ENCODE data around the gene LTBP3.
"Not testable (repeated sequence)": the region's sequence is repeated elsewhere in the genome, so short reads cannot be mapped to it uniquely, and the experiment has no call there.

Gene LTBP3

DNA sequence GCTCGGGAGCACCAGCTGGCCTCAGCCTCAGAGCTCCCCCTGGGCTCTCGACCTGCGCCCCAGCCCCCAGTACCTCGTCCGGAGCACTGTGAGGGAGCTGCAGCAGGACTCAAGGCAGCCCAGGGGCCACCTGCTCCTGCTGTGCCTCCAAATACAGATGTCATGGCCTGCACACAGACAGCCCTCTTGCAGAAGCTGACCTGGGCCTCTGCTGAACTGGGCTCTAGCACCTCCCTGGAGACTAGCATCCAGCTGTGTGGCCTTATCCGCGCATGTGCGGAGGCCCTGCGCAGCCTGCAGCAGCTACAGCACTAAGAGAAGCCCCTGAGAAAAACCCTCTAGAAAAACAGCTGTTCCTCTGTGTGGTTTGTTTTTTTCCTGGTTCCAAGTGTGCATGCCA is 13.3 kb upstream of the LTBP3 start:
- DNase-seq (ENCODE audit: low spot score), result no peak

DNA sequence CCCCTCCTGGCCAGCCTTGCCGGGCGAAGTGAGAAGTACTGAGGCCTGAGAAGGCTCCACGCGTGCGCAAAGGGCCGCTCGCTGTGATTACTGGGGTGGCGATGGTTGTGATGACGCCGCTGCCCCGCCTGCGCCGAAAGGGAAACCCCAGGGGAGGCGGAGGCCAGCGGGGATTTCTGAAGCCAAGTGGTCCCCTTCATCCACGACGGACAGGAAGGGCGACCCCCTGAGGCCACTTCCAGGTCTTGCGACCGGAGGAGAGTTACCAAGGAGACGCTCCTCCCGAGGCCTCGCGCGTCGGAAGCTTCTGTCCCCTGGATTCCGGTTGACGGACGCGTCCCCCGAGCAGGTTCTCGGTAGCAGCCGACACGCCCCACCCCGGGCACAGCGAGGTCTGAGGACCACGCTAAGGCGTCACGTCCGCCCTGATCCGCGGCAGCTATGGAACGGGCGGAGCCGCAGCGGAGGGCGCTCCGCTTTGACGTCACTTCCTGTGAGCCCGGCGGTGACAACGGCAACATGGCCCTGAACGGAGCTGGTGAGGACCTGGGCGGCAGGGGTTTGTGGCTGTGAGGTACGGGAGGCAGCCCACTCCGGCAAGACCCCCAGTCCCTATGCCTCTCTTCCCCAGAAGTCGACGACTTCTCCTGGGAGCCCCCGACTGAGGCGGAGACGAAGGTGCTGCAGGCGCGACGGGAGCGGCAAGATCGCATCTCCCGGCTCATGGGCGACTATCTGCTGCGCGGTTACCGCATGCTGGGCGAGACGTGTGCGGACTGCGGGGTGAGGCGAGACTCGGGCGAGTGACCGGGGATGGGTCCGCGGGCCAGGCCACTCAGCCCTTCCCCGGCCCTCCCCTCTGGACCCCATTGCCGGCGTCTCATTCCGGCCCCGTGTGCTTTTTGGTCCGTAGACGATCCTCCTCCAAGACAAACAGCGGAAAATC is 12.1 kb upstream of the LTBP3 start, which contains the start of gene ZNRD2:
TSS of gene ZNRD2 (plus strand) at position 505 of the 946 bp plus-strand sequence. CDS start at position 520, 15 bp downstream.
- peak; percentile 98 for DNase-seq (ENCODE audit: low spot score)

DNA sequence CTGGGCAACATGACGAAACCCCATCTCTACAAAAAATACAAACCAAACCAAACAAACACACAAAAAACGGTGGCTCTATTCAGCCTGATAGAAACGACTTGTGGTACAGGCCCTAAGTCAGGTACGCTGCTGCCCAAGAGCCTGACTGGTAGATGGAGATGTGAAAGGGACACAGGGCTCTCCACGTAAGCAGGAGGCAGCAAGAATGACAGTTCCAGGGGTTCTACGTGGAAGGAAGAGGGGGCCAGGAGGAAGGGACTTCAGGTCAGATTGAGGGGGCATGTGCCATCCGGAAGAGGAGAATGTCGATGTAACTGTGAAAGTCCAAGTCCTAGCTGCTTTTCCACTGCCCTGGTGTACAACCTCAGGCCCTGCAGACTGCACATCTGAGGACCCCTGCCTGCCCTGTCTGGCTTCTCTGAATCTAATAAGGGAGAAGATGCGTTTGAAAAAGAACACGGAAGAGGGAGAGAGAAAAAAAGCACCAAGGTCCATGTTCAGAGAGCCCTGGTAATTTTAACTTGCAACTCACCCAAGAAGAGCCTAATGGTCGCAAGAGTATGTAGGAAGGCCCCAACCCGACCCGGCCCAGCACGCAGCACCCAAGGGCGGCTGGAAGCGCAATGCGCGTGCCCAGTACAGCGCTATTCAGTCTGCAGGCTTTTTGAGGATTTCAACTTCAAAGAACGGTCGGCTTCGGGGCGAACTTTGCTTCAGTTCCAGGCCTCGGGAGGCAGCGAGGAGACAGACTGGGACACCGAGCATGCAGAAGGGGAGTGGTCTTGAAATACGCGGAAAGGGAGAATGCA is 11.2 kb upstream of the LTBP3 start:
- no peak for DNase-seq (ENCODE audit: low spot score)

DNA sequence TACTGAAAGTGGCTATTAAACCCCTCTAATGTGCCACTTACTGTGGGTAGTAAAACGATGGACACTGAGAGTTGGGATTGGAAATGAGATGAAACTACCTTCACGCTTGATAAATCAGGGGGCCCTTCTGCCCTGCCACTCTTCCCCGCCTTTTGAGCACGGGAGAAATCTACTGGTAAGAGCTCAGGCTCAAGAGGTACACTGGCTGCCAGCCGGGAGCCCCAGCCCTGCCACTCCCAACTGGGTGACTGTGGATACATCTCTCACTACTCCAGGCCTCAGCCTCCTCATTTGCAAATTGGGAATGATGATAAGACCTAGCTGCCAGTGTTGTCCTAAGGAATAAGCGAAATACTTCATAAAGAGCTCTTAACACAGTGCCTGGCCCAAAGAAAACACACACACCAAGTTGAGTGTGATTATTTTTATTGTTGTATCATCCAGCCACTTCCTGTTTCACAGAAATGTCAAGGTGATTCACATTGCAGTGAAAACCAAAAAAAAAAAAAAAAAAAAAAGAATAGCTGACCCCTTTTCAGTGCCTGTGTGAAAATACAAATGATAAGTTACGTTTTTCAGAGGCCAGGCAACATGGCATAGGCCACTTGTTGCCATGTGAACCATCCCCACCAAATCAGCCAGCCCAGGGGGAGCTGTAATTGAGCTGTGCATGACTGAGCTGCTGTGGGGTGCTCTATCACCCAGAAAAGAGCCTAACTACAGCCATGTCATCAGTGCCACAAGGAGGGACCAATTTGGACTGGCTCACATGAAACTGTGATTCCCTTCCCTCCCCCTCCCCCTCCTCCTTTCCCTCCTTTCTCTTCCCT is 7.7 kb upstream of the LTBP3 start:
- DNase-seq (ENCODE audit: low spot score), result no peak

DNA sequence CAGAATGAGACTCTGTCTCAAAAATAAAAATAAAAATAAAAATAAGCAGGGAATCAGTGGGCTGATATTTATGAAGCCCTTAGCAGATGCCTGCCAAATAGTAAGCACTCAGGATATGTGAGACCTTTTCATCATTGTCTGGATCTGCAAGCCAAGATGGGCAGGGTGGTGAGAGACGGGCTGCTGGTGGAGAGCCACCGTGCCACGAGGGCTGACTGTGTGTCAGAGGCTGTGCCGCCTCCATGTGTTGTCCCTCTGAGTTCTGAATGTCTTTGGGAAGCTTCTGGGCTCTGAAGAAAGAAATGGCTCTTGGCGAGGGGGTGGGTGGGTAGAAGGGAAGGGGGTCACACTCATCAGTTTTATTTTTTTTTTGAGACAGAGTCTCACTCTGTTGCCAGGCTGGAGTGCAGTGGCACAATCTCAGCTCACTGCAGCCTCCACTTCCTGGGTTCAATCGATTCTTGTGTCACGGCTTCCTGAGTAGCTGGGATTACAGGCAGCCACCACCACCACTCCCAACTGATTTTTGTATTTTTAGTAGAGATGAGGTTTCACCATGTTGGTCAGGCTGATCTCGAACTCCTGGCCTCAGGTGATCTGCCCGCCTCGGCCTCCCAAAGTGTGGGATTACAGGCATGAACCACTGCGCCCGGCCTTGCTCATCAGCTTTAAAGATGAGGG is 6.9 kb upstream of the LTBP3 start:
- DNase-seq (ENCODE audit: low spot score), result not testable (repeated sequence)

DNA sequence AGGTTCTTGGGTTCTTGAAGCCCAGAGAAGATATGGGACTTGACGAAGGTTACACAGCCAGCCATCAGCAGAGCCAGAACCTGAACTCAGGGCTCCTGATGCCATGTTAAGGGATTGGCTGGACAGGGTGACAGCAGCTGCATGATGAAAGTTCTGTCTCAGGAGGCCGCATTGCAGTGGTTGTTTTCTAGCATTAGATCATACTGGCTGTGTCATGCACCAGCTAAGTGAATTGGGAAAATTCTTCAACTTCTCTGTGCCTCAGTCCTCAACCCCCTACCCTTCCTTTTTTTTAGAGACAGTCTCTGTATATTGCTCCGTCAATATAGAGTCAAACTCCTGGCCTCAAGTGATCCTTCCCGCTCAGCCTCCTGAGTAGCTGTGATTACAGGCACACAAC is 5.4 kb upstream of the LTBP3 start:
- no peak for DNase-seq (ENCODE audit: low spot score)

DNA sequence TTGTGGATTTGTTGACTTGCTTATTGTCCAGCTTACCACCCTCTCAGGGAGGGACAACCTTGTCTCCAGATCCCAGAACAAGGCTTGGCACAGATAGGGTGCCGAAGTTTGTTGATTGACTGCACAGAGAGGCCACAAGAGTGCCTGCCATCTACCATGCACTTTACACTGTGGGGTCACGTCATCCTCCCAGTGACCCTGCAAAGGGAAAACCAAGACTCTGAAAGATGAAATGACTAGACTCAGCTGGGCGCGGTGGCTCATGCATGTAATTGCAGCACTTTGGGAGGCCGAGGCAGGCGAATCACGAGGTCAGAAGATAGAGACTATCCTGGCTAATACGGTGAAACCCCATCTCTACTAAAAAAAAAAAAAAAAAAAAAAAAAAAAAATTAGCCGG is 4.6 kb upstream of the LTBP3 start:
- DNase-seq (ENCODE audit: low spot score), result no peak

DNA sequence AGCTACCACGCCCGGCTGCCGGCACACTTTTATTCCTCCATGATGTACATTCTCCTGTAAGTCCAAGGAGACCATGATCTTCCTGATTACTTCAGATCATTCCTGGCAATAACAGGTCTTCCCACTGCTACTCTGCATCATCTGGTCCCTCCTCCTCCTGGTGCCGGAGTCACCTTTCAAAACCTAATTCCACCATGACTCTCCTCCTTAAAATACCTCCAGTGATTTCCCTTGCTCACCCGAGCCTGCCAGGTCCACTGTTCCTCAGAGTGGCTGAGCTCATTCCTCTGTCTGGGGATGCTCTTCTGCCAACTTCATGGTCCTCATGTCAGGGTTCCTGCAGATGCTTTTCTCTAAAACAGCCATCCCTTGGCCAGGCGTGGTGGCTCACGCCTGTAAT is 3.9 kb upstream of the LTBP3 start:
- DNase-seq (ENCODE audit: low spot score), result no peak

DNA sequence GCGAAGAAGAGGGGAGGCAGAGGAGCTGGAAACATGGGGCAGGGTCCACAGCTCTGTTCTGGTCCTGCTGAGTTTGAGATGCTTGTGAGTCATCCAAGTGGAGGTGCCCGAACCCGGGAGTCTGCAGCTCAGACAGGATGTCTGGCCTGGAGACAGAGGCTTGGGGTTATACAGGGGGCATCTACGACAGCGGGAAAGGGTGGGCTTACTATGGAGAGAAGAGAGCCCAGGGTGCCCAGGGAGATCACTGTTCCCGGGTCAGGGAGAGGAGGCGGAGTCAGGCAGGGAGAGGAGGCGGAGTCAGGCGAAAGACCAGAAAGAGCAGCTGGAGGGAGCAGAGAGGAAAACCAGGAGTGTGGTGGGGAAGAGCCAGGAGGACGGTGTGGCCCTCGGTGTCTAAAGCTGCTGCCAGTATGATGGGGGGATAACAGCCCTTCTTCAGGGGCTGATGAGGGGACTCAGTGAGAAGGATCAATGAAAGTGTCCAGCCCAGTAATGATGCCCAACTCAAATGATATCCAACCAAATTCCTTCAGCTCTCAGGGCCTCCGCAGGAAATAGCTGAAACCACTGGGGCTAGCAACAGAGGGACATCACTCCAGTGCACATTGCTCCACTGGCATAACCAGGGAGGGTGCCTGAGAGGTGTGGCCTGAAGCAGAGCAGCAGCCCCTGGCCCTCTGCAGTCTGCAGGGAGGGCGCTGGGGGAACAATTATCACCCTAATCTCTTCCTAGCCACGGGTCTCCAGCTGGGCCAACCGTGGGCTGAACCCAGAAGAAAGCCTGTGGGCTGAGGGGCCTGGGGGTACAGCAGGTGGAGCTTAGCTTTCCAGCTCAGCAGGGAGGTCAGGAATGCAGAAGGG is 2.6 kb upstream of the LTBP3 start:
- DNase-seq (ENCODE audit: low spot score), result no peak

DNA sequence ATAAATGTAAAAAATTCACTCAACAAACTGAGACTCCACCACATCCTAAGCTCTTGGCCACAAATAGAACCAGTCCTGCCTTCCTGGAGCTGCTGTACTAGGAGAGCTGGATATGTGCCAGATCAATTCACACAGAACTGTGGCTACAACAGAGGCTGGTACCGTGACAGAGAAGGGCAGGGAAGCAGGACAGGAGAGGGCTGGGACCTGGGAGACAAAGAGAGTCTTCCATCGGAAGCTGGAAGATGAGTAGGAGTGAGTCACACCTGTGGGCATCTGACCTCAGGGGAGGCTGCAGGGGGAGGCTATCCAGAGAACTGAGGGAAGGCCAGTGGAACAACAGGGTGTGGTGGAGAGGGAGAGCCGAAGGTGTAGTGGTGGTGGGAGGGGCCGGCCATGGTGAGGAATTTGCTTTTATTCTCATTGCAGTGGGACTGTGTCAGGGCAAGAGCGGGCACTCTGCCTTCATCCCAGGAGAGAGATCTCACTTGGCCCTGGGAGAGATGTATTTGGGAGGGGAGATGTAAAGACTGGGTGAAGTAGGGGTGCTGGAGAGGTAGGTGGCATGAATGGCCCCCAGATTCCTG is 1.9 kb upstream of the LTBP3 start:
- DNase-seq (ENCODE audit: low spot score), result no peak

DNA sequence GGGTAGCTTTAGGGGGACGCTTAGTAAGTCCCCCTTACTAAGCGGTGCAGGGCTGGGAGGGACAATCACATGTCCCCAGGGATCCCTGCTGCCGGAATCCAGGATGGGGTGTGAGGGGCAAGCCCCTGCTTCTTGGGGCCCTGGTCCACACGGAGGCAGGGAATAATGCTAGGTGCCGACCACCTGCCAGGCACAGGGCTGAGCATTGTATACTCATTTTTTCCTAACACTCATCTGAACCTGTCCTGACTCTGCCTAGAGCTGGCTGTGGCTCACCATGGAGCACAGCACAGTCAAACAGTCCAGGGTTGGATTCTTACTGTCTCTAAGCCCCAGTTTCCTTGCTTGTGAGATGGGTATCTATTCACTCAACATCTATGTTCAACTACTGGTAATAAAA is 1.4 kb upstream of the LTBP3 start:
- no peak for DNase-seq (ENCODE audit: low spot score)

DNA sequence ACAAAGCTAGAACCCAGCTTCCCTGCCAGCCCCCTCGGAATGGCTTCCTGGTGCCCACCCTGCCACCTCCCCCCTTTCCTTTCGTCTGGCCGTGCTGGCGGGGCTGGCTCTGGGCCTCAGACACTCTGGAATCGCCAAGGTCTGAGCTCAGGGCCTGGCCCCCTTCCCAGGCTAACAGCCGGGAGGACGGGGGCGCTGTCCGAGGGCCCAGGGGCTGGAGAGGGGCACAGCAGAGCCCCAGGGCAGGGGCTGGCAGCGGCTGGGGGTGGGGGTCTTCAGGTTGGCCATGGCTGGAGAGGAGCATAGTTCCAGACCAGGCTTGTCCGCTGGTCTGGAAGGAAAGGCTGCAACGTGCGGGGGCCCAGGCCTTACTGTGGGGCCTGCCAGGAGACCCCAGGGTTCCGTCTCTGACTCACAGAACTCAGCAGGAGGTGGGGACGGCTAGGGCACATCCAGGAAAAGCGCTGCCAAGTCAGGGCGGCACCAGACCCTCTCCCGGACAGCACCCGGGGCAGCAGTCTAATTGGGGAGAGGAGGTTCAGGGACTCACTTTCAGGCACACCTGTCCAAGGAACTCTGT is 861 bp upstream of the LTBP3 start:
- no peak for DNase-seq (ENCODE audit: low spot score)

DNA sequence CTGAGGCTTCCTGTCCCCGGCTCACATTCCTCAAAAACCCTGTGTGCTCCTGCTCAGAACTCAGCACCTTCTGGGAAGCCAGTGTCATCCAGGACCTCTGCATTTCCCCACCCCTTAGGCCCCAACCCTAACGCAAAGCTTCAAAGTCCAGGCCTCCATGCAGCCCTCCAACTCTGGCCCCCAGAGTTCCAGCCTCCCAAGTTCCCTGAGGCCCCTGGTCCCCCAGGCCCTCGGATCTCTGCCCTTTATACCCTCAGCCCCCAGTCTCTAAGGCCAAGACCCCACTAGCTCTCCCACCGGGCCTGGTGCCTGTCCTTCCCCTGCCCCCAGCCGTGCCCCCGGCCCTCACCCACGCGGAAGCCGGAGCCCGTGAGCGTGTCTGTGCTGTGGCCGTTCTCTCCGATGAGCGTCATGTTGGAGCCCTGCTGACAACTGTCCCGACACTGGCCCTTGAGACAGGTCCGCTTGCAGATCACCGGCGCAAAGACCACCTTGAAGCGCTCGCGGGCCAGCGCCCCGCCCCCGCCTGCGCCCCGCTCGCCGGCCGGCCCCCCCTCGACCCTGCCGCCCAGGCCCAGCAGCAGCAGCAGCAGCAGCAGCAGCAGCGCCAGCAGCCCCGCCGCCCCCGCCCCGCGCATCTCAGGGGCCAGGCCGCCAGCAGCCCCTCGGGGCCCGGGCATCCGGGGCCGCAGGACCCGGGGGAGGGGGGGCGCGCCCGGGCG is 718 bp downstream of the LTBP3 start:
- no peak for DNase-seq (ENCODE audit: low spot score)

DNA sequence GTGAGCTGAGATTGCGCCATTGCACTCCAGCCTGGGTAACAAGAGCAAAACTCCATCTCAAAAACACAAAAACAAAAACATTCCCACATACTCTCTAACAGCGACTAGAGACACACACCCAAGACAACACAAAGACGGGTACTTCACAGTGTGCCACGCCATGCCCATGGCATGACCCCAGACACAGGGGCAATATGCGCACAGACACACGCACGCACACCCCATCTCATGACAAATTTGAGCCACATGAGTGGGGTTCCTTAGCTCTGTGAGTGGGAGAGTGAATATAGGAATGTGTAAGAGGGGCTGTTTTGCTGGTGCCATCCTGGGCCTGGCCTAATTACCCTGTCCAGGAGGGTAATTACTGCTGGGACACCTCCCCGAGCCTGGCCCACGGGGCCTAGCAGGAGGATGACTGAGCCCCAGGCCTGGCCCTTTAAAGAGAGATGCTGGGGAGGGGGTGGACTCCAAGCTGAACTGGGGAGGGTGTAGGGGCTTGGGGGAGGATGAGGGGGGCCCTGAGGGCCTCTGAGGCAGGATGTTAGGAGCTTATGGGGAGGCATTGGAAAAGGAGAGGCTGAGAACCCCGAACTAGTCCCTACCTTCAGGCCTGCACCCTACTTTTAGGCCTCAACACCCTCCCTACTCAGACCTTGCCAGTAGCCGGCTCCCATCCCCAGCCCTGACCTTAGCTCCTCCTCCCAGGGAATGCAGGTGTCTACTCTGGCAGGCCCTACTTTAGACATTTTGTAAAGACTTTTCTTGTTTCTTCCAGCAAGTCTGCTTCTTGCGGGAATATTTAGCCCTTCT is 1.5 kb downstream of the LTBP3 start:
- DNase-seq (ENCODE audit: low spot score), result no peak

DNA sequence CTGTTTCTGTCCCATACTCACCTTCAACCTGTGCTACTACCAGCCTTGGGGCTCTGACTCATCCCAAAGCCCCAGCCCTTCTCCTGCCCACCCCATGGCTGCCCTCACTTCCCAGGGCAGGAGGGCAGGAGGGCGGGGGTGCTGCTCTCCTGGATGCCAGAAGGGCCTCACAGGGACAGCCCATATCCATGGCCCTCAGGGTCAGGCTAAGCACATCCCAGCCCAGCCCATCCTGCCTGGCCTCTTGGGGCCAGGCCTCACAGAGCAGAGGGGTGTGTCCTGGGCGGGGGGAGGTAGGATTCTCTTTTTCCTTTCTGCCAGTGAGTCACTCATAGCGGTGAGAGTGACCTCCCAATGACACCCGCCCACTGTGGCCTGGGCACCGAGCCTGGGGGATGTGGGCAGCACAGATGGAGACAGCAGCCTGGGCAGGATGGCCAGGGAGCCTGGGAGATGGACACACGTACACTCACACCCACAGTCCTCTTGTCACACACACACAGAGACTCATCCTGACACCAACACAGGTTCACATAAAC is 2.4 kb downstream of the LTBP3 start:
- no peak for DNase-seq (ENCODE audit: low spot score)

DNA sequence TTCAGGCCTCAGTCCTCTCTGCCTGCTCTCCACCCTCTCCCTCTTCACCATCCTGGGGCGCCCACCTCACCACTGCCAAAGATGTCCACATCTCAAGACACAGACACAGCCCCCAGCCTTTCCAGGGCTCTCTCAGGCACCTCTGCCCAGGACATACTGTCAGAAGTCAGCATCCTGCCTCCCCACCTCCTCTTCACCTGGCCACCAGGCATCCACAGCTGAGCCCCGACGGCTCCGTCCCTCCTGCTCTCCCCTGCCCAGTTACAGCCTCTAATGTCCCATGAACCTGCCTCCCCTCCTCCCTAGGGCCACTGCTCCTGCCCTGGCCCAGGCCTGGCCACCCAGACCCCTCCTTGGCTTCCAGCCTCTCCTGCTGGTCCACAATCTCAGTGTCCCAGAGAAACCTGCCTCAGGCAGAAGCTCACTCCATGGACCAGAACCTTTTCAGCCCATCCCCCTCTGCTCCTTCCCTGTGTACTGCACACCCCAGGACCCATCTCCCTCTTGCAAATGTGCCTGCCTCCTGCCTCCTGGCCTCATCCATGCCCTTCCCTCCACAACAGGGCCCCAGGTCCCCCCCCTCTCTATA is 3.2 kb downstream of the LTBP3 start:
- no peak for DNase-seq (ENCODE audit: low spot score)

DNA sequence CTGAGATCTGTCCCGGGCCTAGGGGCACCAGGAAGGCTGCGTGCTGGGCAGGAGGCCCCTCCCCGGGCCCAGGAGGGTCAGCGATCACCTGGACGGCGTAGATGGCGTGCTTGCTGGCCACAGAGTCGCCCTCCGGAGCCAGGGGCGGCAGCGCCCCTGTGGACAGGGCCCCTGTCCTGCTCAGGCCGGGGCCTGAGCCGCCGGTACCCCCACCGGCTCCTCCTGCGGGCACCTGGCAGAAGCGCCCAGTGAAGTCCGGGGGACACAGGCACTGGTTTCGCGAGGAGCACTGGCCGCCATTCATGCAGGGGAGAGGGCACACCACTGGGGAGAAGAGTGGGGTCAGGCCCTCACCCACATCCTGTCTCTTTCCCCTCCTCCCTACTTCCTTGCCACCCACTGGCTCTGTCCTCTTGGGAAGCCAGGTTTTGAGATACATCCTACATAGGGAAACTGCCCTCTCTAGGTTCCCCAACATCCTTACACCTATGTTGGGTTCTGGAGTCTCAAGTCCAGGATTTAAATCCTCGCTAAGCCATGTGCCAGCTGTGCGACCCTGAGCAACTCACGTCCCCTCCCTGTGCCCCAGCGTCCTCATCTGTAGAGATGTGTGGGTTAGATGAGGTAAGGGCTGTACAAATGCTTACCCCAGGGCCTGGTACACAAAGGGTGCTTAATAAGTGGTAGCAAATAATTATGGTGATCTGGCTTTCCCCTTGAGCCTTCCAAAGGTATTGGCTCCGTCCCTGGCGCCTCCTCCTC is 3.9 kb downstream of the LTBP3 start:
- no peak for DNase-seq (ENCODE audit: low spot score)
